Neuronal stem cell (in vitro differentiated cells): ENCODE data around the gene RUNX2.

Source experiments
- DNase-seq: peaks from one replicate; pipeline ENCODE4 v3.0.0-alpha.2; 2013; ENCODE audit warnings: low spot score
- H2AFZ ChIP-seq: one replicate; pipeline ENCODE4 v1.6.1; 2013; ENCODE audit warnings: mild to moderate bottlenecking, low read length, inconsistent platforms
- H2AK5ac ChIP-seq: 2 replicates; pipeline ENCODE4 v1.6.1; 2013; ENCODE audit warnings: low read depth, mild to moderate bottlenecking, inconsistent platforms, low read length, moderate library complexity, mixed read lengths
- H2BK120ac ChIP-seq: 2 replicates; pipeline ENCODE4 v1.6.1; 2013; ENCODE audit warnings: low read depth, mild to moderate bottlenecking, inconsistent platforms, low read length, moderate library complexity, mixed read lengths
- H2BK12ac ChIP-seq: one replicate; pipeline ENCODE4 v1.6.1; 2013; ENCODE audit warnings: low read length, inconsistent platforms
- H2BK15ac ChIP-seq: 2 replicates; pipeline ENCODE4 v1.6.1; 2013; ENCODE audit warnings: mild to moderate bottlenecking, low read length, inconsistent platforms, mixed read lengths
- H2BK5ac ChIP-seq: one replicate; pipeline ENCODE4 v1.6.1; 2013; ENCODE audit warnings: inconsistent platforms, mild to moderate bottlenecking, low read length, moderate library complexity
- H3K14ac ChIP-seq: one replicate; pipeline ENCODE4 v1.6.1; 2013; ENCODE audit warnings: low read length, inconsistent platforms
- H3K18ac ChIP-seq: 2 replicates; pipeline ENCODE4 v1.6.1; 2013; ENCODE audit warnings: low read length, inconsistent platforms
- H3K23ac ChIP-seq: 2 replicates; pipeline ENCODE4 v1.6.1; 2013; ENCODE audit warnings: low read depth, mild to moderate bottlenecking, mixed read lengths, low read length, inconsistent platforms; ENCODE audit not compliant: poor library complexity
- H3K27ac ChIP-seq: replicated peaks from 3 replicates; pipeline ENCODE4 v1.5.1; 2013; ENCODE audit warnings: low read length, inconsistent platforms
- H3K27me3 ChIP-seq, 3 experiments: 2 replicates each; pipeline ENCODE4 v1.6.1; 2013; ENCODE audit warnings: low read length in 3 of 3, mild to moderate bottlenecking in 2 of 3, inconsistent platforms in 1 of 3, low read depth in 1 of 3, mixed read lengths in 1 of 3, moderate library complexity in 1 of 3; ENCODE audit not compliant: control insufficient read depth in 3 of 3, insufficient read depth in 3 of 3
- H3K36me3 ChIP-seq, 2 donors: replicated peaks in 1 of 2; 2 replicates each; pipeline ENCODE4 v1.6.1; 2013; ENCODE audit warnings: low read length in 2 of 2; ENCODE audit not compliant: control insufficient read depth in 2 of 2, insufficient read depth in 2 of 2
- H3K4ac ChIP-seq: 2 replicates; pipeline ENCODE4 v1.6.1; 2013; ENCODE audit warnings: inconsistent platforms, mild to moderate bottlenecking, low read length, moderate library complexity
- H3K4me1 ChIP-seq, 2 donors: 1 replicate in 1 of 2; 2 replicates in 1 of 2; pipeline ENCODE4 v1.6.1; 2013; ENCODE audit warnings: low read length in 2 of 2, low read depth in 1 of 2; ENCODE audit not compliant: control insufficient read depth in 2 of 2, insufficient read depth in 1 of 2
- H3K4me2 ChIP-seq: one replicate; pipeline ENCODE4 v1.6.1; 2013; ENCODE audit warnings: mild to moderate bottlenecking, low read length, inconsistent platforms; ENCODE audit not compliant: insufficient read depth, poor library complexity, severe bottlenecking
- H3K4me3 ChIP-seq, 2 donors: 2 replicates each; pipeline ENCODE4 v1.5.1; 2013; ENCODE audit warnings: low read length in 2 of 2, mild to moderate bottlenecking in 2 of 2, inconsistent platforms in 1 of 2, moderate library complexity in 1 of 2
- H3K79me1 ChIP-seq: one replicate; pipeline ENCODE4 v1.6.1; 2013; ENCODE audit warnings: low read depth, mild to moderate bottlenecking, inconsistent platforms, low read length, moderate library complexity
- H3K9ac ChIP-seq: one replicate; pipeline ENCODE4 v1.6.1; 2013; ENCODE audit warnings: mild to moderate bottlenecking, low read depth, low read length, inconsistent platforms; ENCODE audit not compliant: poor library complexity
- H3K9me3 ChIP-seq, 2 donors: replicated peaks in 1 of 2; 2 replicates each; pipeline versions ENCODE3 to v1.6.1; 2013; ENCODE audit warnings: low read length in 2 of 2, mild to moderate bottlenecking in 2 of 2, inconsistent platforms in 1 of 2, low read depth in 1 of 2, mixed read lengths in 1 of 2, moderate library complexity in 1 of 2; ENCODE audit not compliant: control insufficient read depth in 2 of 2, insufficient read depth in 1 of 2
- H4K8ac ChIP-seq: one replicate; pipeline ENCODE4 v1.6.1; 2013; ENCODE audit warnings: low read depth, mild to moderate bottlenecking, inconsistent platforms, low read length, moderate library complexity
- H4K91ac ChIP-seq: one replicate; pipeline ENCODE4 v1.6.1; 2013; ENCODE audit warnings: low read length, low read depth, mild to moderate bottlenecking, inconsistent platforms; ENCODE audit not compliant: poor library complexity
- WGBS, 2 donors: extraction: QIAGEN DNeasy Blood & Tissue Kit; methylation state at CpG; one replicate each; pipeline ENCODE4 v1.1.7; 2013; ENCODE audit warnings: missing lambda C conversion rate in 2 of 2, mixed read lengths in 1 of 2; ENCODE audit not compliant: insufficient read length in 2 of 2, insufficient replicate concordance in 1 of 2; ENCODE audit errors: extremely low coverage in 2 of 2; 5-methylcytosine and 5-hydroxymethylcytosine counted together

Gene RUNX2

GRCh38 chr6:45483021-45483420, 154.9 kb downstream of the RUNX2 start:
- Histone ChIP-seq H2AK5ac (no peak overlapping the region), H3K36me3 (peaks cover 0 to 70% of the 10 kb centered on the region in 2 donors), H2BK12ac (no peak overlapping the region), H3K4me3 (no peak overlapping the region), H2AFZ (no peak overlapping the region), H3K9me3 (no peaks in the 10 kb centered on the region), H2BK5ac (no peak overlapping the region), H3K9ac (no peak overlapping the region), H4K91ac (no peak overlapping the region), H3K79me1 (no peaks in the 10 kb centered on the region), H3K18ac (no peak overlapping the region), H2BK15ac (no peak overlapping the region), H4K8ac (no peak overlapping the region), H3K4me1 (peaks cover 1 to 8% of the 10 kb centered on the region in 2 donors), H3K14ac (no peak overlapping the region), H3K23ac (no peak overlapping the region), H2BK120ac (no peak overlapping the region), H3K4ac (no peak overlapping the region), H3K27me3 (no peaks in the 10 kb centered on the region), H3K4me2 (no peak overlapping the region), H3K27ac (no peak overlapping the region)
- WGBS, 2 donors = no CpG with 5 or more reads among the region's 3 CpGs
- DNase-seq = no peak

- no peak overlapping the region for H2BK12ac ChIP-seq
- H2AFZ ChIP-seq = no peak overlapping the region
- H3K4me1 ChIP-seq = peaks cover 1 to 8% of the 10 kb centered on the region in 2 donors
- H3K4me3 ChIP-seq = no peak overlapping the region
- WGBS, 2 donors = no CpG with 5 or more reads among the region's 5 CpGs
- H3K4me2 ChIP-seq = no peak overlapping the region
- no peak overlapping the region for H3K14ac ChIP-seq
- no peak for DNase-seq
- no peaks in the 10 kb centered on the region for H3K9me3 ChIP-seq
- no peak overlapping the region for H2BK15ac ChIP-seq
- H2BK120ac ChIP-seq = no peak overlapping the region
- H4K8ac ChIP-seq = no peak overlapping the region
- H3K18ac ChIP-seq = no peak overlapping the region
- H2BK5ac ChIP-seq = no peak overlapping the region
- H3K23ac ChIP-seq = no peak overlapping the region
- H4K91ac ChIP-seq = no peak overlapping the region
- H3K27ac ChIP-seq = no peak overlapping the region
- peaks cover 0 to 69% of the 10 kb centered on the region in 2 donors for H3K36me3 ChIP-seq
- H2AK5ac ChIP-seq = no peak overlapping the region
- H3K9ac ChIP-seq = no peak overlapping the region
- no peak overlapping the region for H3K4ac ChIP-seq
- no peaks in the 10 kb centered on the region for H3K27me3 ChIP-seq
- H3K79me1 ChIP-seq = no peaks in the 10 kb centered on the region
These were observed 155.4 kb downstream of the RUNX2 start for GRCh38 chr6:45483501-45483900.

GRCh38 chr6:45486736-45487135, 158.6 kb downstream of the RUNX2 start:
- Histone ChIP-seq H3K4me3 (no peak overlapping the region), H3K4ac (no peak overlapping the region), H3K18ac (no peak overlapping the region), H2BK15ac (no peak overlapping the region), H2BK120ac (no peak overlapping the region), H2AFZ (no peak overlapping the region), H3K4me2 (no peak overlapping the region), H4K8ac (no peak overlapping the region), H3K27me3 (no peaks in the 10 kb centered on the region), H2BK5ac (no peak overlapping the region), H2BK12ac (no peak overlapping the region), H3K79me1 (no peaks in the 10 kb centered on the region), H3K14ac (no peak overlapping the region), H4K91ac (no peak overlapping the region), H3K36me3 (peaks cover 0 to 71% of the 10 kb centered on the region in 2 donors), H3K4me1 (no peaks in the 10 kb centered on the region), H2AK5ac (no peak overlapping the region), H3K23ac (no peak overlapping the region), H3K27ac (no peak overlapping the region), H3K9me3 (no peaks in the 10 kb centered on the region), H3K9ac (no peak overlapping the region)
- no peak for DNase-seq
- no CpG with 5 or more reads among the region's 4 CpGs for WGBS, 2 donors

DNA sequence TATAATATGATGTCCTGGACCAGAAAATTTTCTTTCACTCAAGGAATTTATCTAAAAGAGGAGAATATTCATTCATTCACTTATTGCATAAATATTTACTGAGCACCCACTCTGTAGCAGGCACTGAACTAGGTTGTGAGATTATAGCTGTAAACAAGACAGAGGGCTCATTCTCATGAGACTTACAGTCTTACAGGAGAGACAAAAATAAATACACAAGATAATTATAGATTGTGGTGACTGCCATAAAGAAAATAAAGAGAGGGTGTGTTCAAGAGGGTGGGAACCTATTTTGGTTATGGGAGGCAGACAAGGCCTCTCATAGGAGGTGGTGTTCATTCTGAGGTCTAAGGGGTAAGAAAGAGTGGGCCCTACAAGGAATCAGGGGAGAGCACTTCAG, 159.5 kb downstream of the RUNX2 start:
- Histone ChIP-seq H4K8ac (no peak overlapping the region), H3K9me3 (no peaks in the 10 kb centered on the region), H2BK120ac (no peak overlapping the region), H3K4ac (no peak overlapping the region), H2AFZ (no peak overlapping the region), H2AK5ac (no peak overlapping the region), H3K4me1 (no peaks in the 10 kb centered on the region), H3K27ac (no peak overlapping the region), H3K18ac (no peak overlapping the region), H3K79me1 (no peaks in the 10 kb centered on the region), H2BK15ac (no peak overlapping the region), H3K14ac (no peak overlapping the region), H3K36me3 (peaks cover 0 to 77% of the 10 kb centered on the region in 2 donors), H3K23ac (no peak overlapping the region), H3K4me2 (no peak overlapping the region), H3K4me3 (no peak overlapping the region), H2BK5ac (no peak overlapping the region), H3K9ac (no peak overlapping the region), H3K27me3 (no peaks in the 10 kb centered on the region), H4K91ac (no peak overlapping the region), H2BK12ac (no peak overlapping the region)
- DNase-seq = no peak
